Peyer's patch (tissue), 4 donors: ENCODE results near the gene CTNNA1.

ENCODE experiments used
- CTCF ChIP-seq, 6 experiments: fragments of 450-650 bp in 4 of 6; fragments of 200-600 bp in 2 of 6; sonication (generic) in 1 of 6; IDR thresholded peaks; one replicate each; pipeline ENCODE4 v1.5.1; 2017 to 2019; ENCODE audit warnings: antibody characterized with exemption in 6 of 6, mild to moderate bottlenecking in 3 of 6, moderate library complexity in 1 of 6
- POLR2A ChIP-seq, 2 donors: fragments of 450-650 bp; IDR thresholded peaks; one replicate each; pipeline ENCODE4 v1.5.1; 2017; ENCODE audit warnings: antibody characterized with exemption in 2 of 2, mild to moderate bottlenecking in 2 of 2, moderate library complexity in 2 of 2

GRCh38 chr5:138936968-138937345, 183.7 kb downstream of the CTNNA1 start:
- TF ChIP-seq POLR2A (IDR thresholded peaks at IDR 0.05) (no peak), CTCF (IDR thresholded peaks at IDR 0.05) (no peak)
